Measurements from ENCODE around the gene ORMDL2.
"Not testable (repeated sequence)": the region's sequence is repeated elsewhere in the genome, so short reads cannot be mapped to it uniquely, and the experiment has no call there.

ORMDL2 gene

GRCh38 chr12:55861396-55861795 is 43.6 kb downstream of the ORMDL2 start:
- in situ Hi-C loops (cut with HindIII; ENCODE audit: low sequenced_read_pairs) = no loop called here
- DNase-seq (ENCODE audit: low read depth, low spot score) = no peak

GRCh38 chr12:55861871-55862270 is 44.0 kb downstream of the ORMDL2 start:
- no peak overlapping the region for H3K4me3 ChIP-seq (ENCODE audit: low read depth, low read length)
- DNase-seq (ENCODE audit: low read depth, low spot score) = no peak
- in situ Hi-C loops (cut with HindIII; ENCODE audit: low sequenced_read_pairs) = no loop called here
- TF ChIP-seq CTCF (IDR thresholded peaks at IDR 0.05; ENCODE audit: low read depth, low read length) = no peak

More at GRCh38 chr12:55861396-55861795, 43.6 kb downstream of the ORMDL2 start:
- H3K4me3 ChIP-seq (ENCODE audit: low read depth, low read length) = no peak overlapping the region
- TF ChIP-seq CTCF (IDR thresholded peaks at IDR 0.05; ENCODE audit: low read depth, low read length) = no peak

GRCh38 chr12:55862286-55862685 is 44.4 kb downstream of the ORMDL2 start:
- in situ Hi-C loops (cut with HindIII; ENCODE audit: low sequenced_read_pairs) = no loop called here
- no peak for DNase-seq (ENCODE audit: low read depth, low spot score)
- no peak for TF ChIP-seq CTCF (IDR thresholded peaks at IDR 0.05; ENCODE audit: low read depth, low read length)
- H3K4me3 ChIP-seq (ENCODE audit: low read depth, low read length) = no peak overlapping the region

GRCh38 chr12:55862931-55863330 is 45.1 kb downstream of the ORMDL2 start:
- H3K4me3 ChIP-seq (ENCODE audit: low read depth, low read length); in situ Hi-C loops (cut with HindIII; ENCODE audit: low sequenced_read_pairs); DNase-seq (ENCODE audit: low read depth, low spot score): not testable (repeated sequence)

- no peak for TF ChIP-seq CTCF (IDR thresholded peaks at IDR 0.05; ENCODE audit: low read depth, low read length)
- no peak for DNase-seq (ENCODE audit: low read depth, low spot score)
- H3K4me3 ChIP-seq (ENCODE audit: low read depth, low read length) = no peak overlapping the region
- in situ Hi-C loops (cut with HindIII; ENCODE audit: low sequenced_read_pairs) = no loop called here
Observed at GRCh38 chr12:55865327-55865726, 47.5 kb downstream of the ORMDL2 start.

GRCh38 chr12:55866454-55867004 is 48.7 kb downstream of the ORMDL2 start:
- H3K4me3 ChIP-seq (ENCODE audit: low read depth, low read length); DNase-seq (ENCODE audit: low read depth, low spot score); in situ Hi-C loops (cut with HindIII; ENCODE audit: low sequenced_read_pairs): not testable (repeated sequence)
